Measurements from ENCODE around the gene MOB3B.

MOB3B gene

GRCh38 chr9:27297050-27297449 is 232.6 kb downstream of the MOB3B start, which contains the start of gene EQTN:
Gene EQTN, minus strand, starts transcription at chr9:27297150. Its CDS starts 95 bp downstream, at chr9:27297055.
- in situ Hi-C loops (cut with MboI; ENCODE audit: low sequenced_read_pairs, unreplicated experiment), result loop anchor here (25.0 kb wide), 1 partner anchor 260 kb away; no protein-coding TSS in a partner anchor
- TF ChIP-seq CTCF (IDR thresholded peaks at IDR 0.05; ENCODE audit: borderline replicate concordance, control extremely low read depth, extremely low read depth, insufficient read depth, missing control alignments), result no peak
- no peak for DNase-seq (ENCODE audit: low spot score)

GRCh38 chr9:27293996-27294395 is 235.6 kb downstream of the MOB3B start:
- no peak for DNase-seq (ENCODE audit: low spot score)
- TF ChIP-seq CTCF (IDR thresholded peaks at IDR 0.05; ENCODE audit: borderline replicate concordance, control extremely low read depth, extremely low read depth, insufficient read depth, missing control alignments), result no peak
- in situ Hi-C loops (cut with MboI; ENCODE audit: low sequenced_read_pairs, unreplicated experiment), result loop anchor here (25.0 kb wide), 1 partner anchor 257 kb away; no protein-coding TSS in a partner anchor

GRCh38 chr9:27292659-27293405 is 236.8 kb downstream of the MOB3B start:
- TF ChIP-seq CTCF (IDR thresholded peaks at IDR 0.05; ENCODE audit: borderline replicate concordance, control extremely low read depth, extremely low read depth, insufficient read depth, missing control alignments), result no peak
- in situ Hi-C loops (cut with MboI; ENCODE audit: low sequenced_read_pairs, unreplicated experiment), result loop anchor here (25.0 kb wide), 1 partner anchor 256 kb away; no protein-coding TSS in a partner anchor
- no peak for DNase-seq (ENCODE audit: low spot score)

- in situ Hi-C loops (cut with MboI; ENCODE audit: low sequenced_read_pairs, unreplicated experiment), result loop anchor here (25.0 kb wide), 1 partner anchor 254 kb away; no protein-coding TSS in a partner anchor
- no peak for DNase-seq (ENCODE audit: low spot score)
- no peak for TF ChIP-seq CTCF (IDR thresholded peaks at IDR 0.05; ENCODE audit: borderline replicate concordance, control extremely low read depth, extremely low read depth, insufficient read depth, missing control alignments)
Measured at GRCh38 chr9:27291292-27291691, 238.3 kb downstream of the MOB3B start.

- no peak for DNase-seq (ENCODE audit: low spot score)
- in situ Hi-C loops (cut with MboI; ENCODE audit: low sequenced_read_pairs, unreplicated experiment), result loop anchor here (25.0 kb wide), 1 partner anchor 245 kb away; no protein-coding TSS in a partner anchor
Measured at GRCh38 chr9:27282269-27282668, 247.3 kb downstream of the MOB3B start.

GRCh38 chr9:27280860-27281259 is 248.8 kb downstream of the MOB3B start:
- no peak for TF ChIP-seq CTCF (IDR thresholded peaks at IDR 0.05; ENCODE audit: borderline replicate concordance, control extremely low read depth, extremely low read depth, insufficient read depth, missing control alignments)
- DNase-seq (ENCODE audit: low spot score), result no peak
- in situ Hi-C loops (cut with MboI; ENCODE audit: low sequenced_read_pairs, unreplicated experiment), result loop anchor here (25.0 kb wide), 1 partner anchor 244 kb away; no protein-coding TSS in a partner anchor

More at GRCh38 chr9:27282269-27282668, 247.3 kb downstream of the MOB3B start:
- no peak for TF ChIP-seq CTCF (IDR thresholded peaks at IDR 0.05; ENCODE audit: borderline replicate concordance, control extremely low read depth, extremely low read depth, insufficient read depth, missing control alignments)
